GM21825 (cell line): Measurements from ENCODE around the gene MAP1B.
A peak's percentile ranks its signal among the peaks of the same experiment; 100 is the strongest.
"Not testable (repeated sequence)": the region's sequence is repeated elsewhere in the genome, so short reads cannot be mapped to it uniquely, and the experiment has no call there.

Experiments
- ATAC-seq: cut with Tn5 transposase; IDR thresholded peaks from one replicate; pipeline ENCODE4 v1.9.1; 2021; ENCODE audit warnings: mild to moderate bottlenecking, moderate library complexity; ENCODE audit not compliant: unreplicated experiment

MAP1B gene

GRCh38 chr5:72159501-72159911 is 52.2 kb downstream of the MAP1B start:
- no peak for ATAC-seq

DNA sequence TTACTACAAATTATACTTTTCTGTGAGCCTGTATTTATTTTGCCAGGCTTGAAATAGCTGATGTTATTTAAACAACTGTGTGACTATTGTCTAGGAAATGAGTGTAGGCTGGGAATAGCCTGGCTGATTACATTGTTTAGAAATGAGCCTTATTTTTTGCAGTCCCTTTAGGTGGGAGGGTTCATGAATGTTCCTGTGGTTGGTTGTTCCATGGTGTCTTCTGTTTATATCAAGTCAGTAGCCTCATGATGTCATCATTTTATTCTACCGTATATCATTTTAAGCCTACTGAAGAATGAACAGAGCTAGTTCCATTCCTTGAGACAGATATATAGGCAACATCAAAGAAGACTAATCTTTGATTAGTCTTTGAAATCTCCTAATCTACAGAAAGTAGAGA is 53.1 kb downstream of the MAP1B start:
- no peak for ATAC-seq

DNA sequence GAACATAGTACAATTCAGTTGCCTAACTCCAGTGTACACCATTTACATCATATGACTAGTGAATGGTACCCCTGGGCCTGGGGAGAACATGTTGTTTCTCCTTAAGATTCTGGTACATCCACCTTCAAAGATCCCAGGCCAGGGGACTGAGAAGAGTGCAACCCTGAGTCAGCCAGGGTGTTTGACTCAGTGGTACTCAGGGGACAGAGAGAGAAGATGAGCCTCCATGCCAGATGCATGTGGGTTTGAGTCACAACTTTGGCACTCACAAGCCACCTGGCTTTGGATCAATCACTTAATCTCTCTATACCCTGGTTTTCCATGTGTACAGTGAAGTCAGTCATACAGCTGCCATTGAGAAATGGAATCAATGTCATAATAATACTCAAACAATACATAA is 53.7 kb downstream of the MAP1B start:
- ATAC-seq = no peak

DNA sequence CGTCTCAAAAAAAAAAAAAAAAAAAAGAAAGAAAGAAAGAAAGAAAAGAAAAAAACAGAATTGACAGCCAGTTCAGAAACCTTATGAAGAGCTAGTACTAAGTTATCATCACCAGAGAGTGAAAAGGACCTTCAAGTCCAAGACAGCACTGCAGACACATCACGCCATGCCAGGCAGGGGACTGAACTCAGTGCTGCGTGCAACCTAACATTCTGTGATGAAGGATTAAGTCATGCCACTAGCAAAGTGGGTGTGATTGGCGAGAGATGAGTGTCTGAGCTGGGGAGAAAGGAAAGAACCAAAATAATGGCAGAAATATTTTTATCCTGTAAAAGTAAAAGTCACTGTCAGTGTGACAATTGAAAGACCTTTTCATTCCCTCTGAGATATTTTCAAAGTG is 54.7 kb downstream of the MAP1B start:
- no peak for ATAC-seq

DNA sequence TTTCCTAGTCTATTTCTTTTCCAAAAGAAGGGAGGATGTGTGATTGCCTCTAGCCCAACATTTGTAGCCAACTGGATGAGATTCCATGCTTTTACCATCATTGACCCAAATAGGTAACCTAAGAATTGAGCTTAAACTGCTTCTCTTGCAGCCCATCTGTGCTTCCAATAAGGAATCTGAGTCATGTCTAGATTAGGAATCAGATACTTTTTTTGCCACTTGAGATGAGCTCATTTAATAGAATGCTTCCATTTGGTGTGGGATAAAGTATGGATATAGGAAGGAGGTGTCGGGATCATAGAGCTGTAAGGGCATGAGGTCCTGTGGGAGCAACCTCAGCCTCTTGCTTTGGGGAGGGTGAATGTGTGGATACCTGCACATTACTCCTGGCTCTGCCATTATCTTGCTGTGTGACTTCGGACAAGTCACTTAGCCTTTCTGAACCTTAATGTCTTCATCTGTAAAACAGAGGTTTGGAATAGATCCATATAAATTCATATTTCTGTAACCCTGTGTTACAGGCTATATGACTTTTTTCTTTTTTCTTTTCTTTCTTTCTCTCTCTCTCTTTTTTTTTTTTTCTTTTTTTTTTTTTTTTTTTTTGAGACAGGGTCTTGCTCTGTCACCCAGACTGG is 56.2 kb downstream of the MAP1B start:
- ATAC-seq = no peak

- no peak for ATAC-seq
These were observed 59.0 kb downstream of the MAP1B start for GRCh38 chr5:72166070-72166979.

DNA sequence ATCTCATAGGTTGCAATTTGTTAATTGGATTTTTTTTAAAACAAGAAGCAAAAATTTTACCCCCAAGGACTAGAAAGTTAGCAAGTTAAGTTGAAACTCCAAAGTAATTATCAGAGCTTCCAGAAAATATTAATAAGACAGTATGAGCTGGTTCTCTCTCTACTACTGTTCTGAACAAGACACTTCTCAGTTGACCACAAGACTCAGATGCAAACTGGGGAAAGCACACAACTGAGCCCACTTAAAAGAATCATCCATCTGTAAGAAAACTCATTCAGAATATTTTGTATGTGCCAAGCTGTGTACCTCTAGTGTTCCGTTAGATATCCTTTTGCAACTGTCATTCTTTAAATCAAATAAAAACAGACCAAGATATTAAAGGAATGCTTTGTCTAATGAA is 60.0 kb downstream of the MAP1B start:
- ATAC-seq = no peak

- no peak for ATAC-seq
These were observed 60.5 kb downstream of the MAP1B start for GRCh38 chr5:72167804-72168203.

DNA sequence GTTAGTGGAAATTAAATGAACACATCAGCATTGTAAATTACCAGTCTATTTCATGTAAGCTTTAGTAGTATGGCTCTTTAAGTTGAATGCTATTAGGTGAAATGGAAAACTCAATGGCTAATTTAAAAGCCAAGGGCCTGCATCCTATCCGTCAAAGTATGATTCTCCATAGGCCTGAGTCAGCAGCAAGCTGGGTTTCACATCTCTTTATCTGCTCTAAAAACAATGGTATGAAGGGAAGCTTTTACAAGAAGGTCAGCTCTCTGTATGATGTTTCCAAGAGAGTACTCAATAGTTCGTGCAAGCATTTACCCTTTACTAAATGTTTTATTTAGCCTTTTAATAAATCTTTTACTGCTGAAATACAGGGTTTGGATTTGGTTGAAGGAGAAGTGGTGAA is 62.8 kb downstream of the MAP1B start:
- no peak for ATAC-seq

- ATAC-seq = not testable (repeated sequence)
These were observed 63.9 kb downstream of the MAP1B start for GRCh38 chr5:72171181-72171580.

- ATAC-seq = no peak
These were observed 64.4 kb downstream of the MAP1B start for GRCh38 chr5:72171667-72172066.

DNA sequence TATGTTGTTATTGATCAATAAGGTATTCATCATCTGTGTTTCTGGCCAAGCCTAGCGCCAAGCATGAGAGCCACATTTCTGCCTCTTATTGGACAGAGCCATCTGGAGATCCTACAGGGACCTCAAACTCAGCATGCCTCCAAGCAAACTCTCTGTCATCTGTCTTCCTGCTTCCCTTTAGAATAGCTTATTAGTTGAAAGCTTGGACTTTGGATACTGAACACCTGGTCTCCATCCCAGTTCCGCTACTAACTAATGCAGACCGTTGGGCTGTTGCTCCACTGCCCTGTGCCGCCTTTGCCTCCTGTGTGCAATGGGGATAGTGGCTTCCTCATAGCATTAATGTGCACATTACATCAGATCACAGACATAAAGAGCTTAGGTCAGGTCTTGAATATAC is 65.5 kb downstream of the MAP1B start:
- no peak for ATAC-seq

- ATAC-seq = peak; percentile 77
These were observed 70.3 kb downstream of the MAP1B start for GRCh38 chr5:72177538-72177937.

GRCh38 chr5:72179028-72179815 is 71.9 kb downstream of the MAP1B start:
- ATAC-seq = no peak

GRCh38 chr5:72179816-72180440 is 72.7 kb downstream of the MAP1B start:
- ATAC-seq = no peak

DNA sequence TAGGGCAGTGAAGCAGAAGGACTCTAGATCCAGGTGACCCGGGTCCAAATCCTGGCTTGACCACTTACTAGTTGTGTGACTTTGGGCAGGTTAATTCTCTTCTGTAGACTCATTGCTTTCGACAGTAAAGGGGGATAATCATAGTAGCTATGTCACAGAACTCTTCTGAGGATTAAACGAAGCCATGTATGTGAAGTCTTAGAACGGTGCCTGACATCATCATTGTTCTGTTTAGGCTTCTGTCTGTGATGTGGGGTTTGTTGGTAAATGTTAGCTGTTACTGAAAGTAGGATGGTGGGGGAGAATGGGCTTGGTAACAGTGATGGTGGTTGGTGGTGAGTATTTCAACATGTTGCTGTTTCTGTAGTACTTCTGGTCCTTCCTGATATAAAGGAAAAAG is 73.7 kb downstream of the MAP1B start:
- no peak for ATAC-seq

DNA sequence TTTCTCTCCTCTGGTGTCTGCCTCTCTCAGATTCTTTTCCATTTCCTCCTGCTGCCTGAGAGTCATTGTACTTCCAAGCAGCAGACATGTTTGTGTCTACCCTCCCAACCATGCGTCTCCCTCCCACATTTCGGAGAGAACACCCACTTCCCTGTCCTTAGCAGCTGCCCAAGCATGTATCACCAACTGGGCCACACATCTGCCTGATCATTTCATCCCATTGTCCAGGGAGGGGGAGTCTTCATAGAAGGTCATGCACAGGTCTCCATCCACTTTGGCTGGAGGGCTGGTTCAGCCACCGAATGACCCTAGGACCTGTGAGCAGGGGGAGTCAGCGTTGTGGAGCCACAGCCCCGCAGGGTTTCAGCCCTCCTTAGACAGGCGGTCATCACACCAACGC is 75.4 kb downstream of the MAP1B start:
- ATAC-seq = no peak

DNA sequence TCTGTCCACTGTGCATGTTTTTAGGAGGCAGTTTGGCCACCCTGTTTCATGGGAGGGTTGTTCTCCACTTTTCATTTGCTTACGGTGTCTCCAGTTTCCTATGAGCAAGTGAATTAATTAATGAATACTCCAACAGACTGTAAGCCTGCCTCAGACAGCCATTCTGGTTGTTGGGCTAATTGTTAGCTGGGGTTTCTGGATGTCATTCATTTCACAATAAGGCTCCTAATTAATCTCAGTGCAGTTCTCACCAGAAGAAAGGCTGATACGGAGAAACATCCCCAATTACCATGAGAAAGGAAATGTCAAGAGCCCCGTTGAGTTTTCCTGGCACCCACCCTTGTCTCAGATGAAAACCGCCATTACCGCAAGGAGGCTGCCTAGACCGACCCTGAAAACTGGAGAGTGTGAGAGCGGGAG is 75.8 kb downstream of the MAP1B start:
- ATAC-seq = no peak

DNA sequence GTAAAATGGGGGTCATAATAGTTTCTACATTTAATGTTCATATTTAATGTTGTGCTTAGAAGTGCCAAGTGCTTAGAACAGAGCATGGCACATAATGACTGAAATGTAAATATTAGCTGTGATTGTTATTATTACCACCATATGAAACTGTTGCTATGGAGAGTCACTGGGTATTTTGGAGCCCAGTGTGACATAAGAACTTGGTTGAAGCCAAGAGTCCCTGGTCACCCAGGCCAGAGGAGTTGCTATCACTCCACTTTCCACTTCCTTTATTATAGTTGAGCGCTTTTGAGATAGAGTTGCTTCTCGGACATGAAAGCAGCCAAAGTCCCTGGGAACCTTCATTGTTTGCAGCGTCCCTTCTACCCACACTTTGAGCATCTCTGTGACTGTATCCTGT is 77.1 kb downstream of the MAP1B start:
- ATAC-seq = no peak

- ATAC-seq = no peak
These were observed 78.4 kb downstream of the MAP1B start for GRCh38 chr5:72185496-72186329.
